Stimulated activated CD8-positive, alpha-beta memory T cell treated with anti-CD3 and anti-CD28 coated beads, Interleukin-4, amount 100 ng/mL, for 48 hours (primary cell): Measurements from ENCODE around the gene RAET1G.
"Not testable (repeated sequence)": the region's sequence is repeated elsewhere in the genome, so short reads cannot be mapped to it uniquely, and the experiment has no call there.

Experiments used
- DNase-seq: peaks from one replicate; pipeline ENCODE4 v3.0.0-alpha.2; 2020

The RAET1G gene

DNA sequence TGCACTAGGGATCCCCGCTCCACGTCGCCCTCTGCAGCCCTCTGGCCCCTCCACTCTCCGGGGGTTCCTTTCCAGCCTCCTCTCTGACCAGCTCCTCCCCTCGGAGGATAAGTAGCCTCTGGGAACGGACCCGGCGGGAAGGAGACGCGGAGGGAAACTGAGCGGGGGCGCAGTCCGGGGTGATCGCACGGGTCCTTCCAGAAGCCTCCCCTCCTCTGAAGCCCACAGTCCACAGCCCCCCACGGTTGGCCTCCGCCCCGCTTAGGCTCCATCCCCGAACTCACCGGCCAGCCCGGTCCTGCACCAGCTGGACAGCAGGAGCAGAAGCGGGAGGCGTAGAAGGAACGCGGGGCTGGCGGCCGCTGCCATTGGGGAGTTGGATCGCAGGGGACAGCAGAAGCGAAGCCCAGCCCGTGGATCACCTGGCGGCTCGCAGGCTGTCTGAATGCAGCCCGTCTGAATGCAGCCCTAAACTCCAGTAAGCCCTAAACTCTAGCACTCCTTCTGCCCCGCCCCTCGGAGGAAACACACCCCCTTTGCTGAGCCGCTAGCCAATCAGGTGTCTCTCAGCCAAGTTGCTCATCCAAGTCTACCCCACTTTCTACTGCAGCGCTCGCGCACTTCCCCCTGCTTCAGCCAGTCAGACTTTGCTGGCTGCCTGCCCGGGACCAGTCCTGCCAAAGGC lies at the start of gene RAET1G:
Gene RAET1G (minus strand): TSS at position 480 of the 685 bp plus-strand sequence. CDS start 111 bp downstream, at position 369.
- peak; percentile 85 for DNase-seq

GRCh38 chr6:149969635-149970034 lies 46.7 kb upstream of the RAET1G start:
- no peak for DNase-seq

DNA sequence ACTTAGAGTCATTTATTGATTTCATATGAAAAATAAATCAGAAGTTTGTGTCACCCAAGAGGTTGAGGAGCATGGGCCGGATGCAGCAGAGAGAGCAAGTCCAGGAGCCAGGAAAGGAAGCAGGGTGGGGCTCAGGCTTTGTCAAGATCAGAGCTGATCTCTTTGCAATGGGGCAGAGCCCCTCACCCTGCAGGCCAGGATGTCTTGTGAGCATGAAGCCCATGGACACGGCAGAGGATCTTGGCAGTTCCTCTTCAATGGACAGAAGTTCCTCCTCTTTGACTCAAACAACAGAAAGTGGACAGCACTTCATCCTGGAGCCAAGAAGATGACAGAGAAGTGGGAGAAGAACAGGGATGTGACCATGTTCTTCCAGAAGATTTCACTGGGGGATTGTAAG lies 46.0 kb upstream of the RAET1G start:
- DNase-seq = not testable (repeated sequence)

- not testable (repeated sequence) for DNase-seq
These were observed 45.1 kb upstream of the RAET1G start for GRCh38 chr6:149967999-149968398.

- DNase-seq = no peak
These were observed 44.7 kb upstream of the RAET1G start for GRCh38 chr6:149967591-149967990.

- DNase-seq = not testable (repeated sequence)
These were observed 43.4 kb upstream of the RAET1G start for GRCh38 chr6:149966319-149966718.

GRCh38 chr6:149965194-149966020 lies 42.5 kb upstream of the RAET1G start:
- no peak for DNase-seq

- DNase-seq = peak; percentile 44
These were observed 41.6 kb upstream of the RAET1G start for GRCh38 chr6:149964308-149965193.

- peak; percentile 91 for DNase-seq
These were observed 40.8 kb upstream of the RAET1G start, which contains the start of gene ULBP1 for GRCh38 chr6:149963462-149964307. ULBP1 (plus strand) TSS chr6:149963943; CDS start chr6:149964050, 107 bp downstream.

DNA sequence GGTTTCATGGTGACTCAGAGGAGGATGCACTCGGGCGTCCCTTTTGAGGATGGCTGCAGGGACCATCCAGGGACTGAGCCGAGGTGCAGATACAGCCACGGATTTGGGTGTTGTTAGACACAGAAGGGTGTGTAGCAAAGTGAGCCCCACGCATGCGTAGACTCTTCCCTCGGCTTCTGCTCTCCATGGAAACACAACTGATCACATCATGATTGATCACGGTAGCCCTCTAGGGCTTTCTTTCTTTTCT lies 40.2 kb upstream of the RAET1G start:
- peak; percentile 67 for DNase-seq

DNA sequence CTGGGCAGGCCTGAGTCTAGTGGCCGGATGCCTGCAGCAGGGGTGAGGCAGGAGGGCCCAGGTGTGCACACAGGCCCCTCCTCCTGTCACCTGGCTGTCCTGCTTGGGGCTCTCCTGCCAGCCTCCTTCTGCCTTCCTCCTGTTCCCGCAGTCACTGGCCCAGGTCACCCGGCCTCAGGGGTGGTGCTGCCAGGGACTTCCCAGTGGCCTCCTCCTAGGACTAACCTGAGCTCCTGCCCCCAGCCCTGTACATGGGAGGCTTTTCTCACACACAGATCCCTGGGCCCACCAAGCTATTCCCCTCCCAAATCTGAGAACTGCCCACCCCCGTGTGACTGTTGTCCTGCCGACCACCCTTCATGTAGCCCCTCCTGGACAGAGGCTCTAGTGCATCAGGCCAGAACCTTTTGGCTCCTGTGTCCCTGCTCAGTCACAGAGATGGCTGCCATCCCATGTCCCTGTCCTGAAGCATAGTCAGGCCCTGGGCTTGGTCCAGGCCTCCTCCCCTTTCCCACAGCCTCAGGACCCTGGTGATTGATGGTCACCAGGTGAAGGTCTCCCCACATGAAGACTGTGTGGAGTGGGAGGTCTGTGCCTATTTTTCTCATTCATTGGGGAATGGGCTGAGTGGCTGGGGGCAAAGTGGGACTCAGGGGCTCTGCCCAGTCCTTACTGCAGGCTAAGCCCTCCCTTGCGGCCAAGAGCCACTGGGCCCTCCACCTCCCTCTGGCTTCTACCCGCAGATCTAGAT lies 39.7 kb upstream of the RAET1G start:
- no peak for DNase-seq

- peak; percentile 55 for DNase-seq
These were observed 39.0 kb upstream of the RAET1G start for GRCh38 chr6:149961728-149962425.

DNA sequence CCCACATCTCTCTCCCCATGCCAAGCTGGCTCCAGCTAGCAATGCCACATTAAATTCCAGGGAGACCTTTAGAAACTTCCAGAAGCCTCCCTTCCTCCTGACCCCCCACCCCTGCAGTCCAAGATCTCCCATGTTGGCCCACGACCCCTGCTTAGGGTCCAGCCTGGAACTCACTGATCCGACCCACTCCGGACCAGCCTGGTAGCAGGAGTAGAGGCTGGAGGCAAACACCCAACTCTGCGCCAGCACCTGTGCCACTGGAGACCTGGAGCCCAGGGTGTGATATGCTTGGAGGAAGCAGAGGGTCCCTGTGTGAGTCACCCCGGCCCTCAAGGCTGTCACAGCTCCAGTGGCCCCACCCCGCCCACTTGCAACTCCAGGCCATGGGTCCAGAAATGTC lies 37.6 kb upstream of the RAET1G start:
- no peak for DNase-seq

- not testable (repeated sequence) for DNase-seq
These were observed 36.9 kb upstream of the RAET1G start for GRCh38 chr6:149959806-149960205.

- DNase-seq = not testable (repeated sequence)
These were observed 35.2 kb upstream of the RAET1G start for GRCh38 chr6:149958124-149958523.

DNA sequence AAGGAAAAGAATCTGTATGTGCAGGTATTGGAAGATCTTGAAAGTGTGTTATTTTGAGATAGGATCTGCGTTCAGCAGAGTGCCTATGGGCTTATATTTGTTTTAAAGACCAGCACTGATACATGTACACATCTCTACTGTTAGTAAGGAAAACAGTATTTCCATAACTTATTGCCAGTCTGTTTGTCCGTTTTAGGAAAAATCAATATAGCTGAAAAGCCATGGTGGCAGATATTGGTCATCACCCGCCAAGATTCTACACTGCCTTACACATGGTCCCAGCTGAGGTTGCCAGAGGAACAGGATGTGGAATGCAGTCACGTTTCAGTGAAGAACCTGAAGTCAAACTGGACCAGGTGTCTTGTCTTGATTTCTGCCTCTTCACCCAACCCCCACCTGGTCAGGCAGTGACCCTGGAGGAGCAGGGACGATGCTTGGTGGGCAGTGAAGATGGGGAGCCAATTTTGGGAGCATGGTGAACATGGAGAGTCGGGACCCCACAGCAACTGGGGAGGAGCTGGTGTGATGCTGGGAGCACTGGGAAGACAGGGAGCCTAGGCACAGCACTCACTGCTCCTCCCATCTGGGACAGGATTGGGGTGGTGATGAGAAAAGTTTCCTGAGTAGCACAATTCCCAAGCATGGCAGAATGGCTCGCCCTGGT lies 32.9 kb upstream of the RAET1G start:
- DNase-seq = not testable (repeated sequence)

GRCh38 chr6:149954984-149955653 lies 32.2 kb upstream of the RAET1G start:
- DNase-seq = not testable (repeated sequence)

DNA sequence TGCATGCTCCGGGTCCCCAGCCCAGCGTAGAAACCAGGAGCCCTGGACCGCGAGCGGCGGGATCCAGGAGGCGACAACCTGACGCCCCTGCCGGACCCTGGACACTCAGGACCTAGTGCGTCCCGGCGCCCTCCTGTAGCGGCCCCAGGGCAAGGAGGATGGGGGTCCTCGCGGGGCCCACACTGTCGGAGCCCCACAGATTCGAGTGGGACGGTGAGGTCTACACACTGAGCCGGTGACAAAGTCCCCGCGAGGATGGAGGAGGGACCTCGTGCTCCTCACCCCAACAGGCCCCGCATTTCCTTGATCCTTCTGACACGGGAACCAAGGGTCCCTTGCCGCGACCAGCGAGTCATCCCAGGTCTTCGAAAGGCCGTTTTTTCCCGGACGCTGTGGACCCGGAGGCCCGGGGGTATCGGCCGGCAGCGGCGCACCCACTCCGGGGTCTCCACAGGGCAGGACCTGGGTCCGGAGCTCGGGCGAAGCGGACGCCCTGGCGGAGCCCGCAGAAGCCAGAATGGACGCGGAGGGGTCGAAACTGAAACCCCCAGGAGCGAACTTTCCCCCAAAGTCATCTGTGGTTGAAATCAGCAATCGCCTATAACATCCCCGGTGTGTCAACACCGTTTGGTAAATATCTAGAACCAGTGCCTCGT lies 31.5 kb upstream of the RAET1G start:
- DNase-seq = not testable (repeated sequence)

GRCh38 chr6:149953934-149954327 lies 31.0 kb upstream of the RAET1G start:
- not testable (repeated sequence) for DNase-seq
